Neural cell (in vitro differentiated cells): ENCODE measurements around the gene REC114.

Source experiments
- CTCF ChIP-seq: fragments of 450-650 bp; IDR thresholded peaks from 2 replicates; pipeline ENCODE4 v1.5.1; 2014; ENCODE audit warnings: antibody characterized with exemption, mild to moderate bottlenecking, moderate library complexity; ENCODE audit not compliant: poor library complexity, severe bottlenecking
- EZH2 ChIP-seq: fragments of 200-600, 300-800 bp; shearing (Covaris generic), sonication (generic); IDR thresholded peaks from 2 replicates; pipeline ENCODE4 v1.6.1; 2014; ENCODE audit warnings: antibody characterized with exemption, low read length, borderline replicate concordance, mild to moderate bottlenecking; ENCODE audit not compliant: insufficient read depth, poor library complexity, severe bottlenecking
- POLR2AphosphoS5 ChIP-seq: IDR thresholded peaks from 2 replicates; pipeline ENCODE4 v1.6.1; 2012

DNA sequence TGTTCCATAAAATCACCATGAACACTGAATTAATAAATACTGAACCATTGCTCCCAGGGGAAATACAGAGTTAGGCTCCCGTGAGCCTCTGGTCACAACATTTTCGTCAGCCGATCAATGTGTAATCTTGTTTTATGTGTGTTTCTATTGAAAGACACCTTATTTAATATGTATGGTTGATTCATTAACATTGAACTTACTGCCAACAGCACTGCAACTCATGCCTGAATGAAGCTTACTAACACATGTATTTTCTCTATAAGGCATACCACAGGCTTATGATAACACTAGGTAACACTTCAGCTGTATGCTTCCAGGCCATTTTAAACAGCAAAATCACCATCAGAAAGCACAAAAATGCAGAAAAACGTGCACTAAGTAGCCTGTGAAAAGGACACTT, 9.1 kb upstream of the REC114 start:
- no peak for TF ChIP-seq POLR2AphosphoS5
- TF ChIP-seq CTCF, result no peak
- TF ChIP-seq EZH2, result no peak
